Jurkat, Clone E6-1 (cell line): ENCODE data around the gene SPATA2L.
"Not testable (repeated sequence)": the region's sequence is repeated elsewhere in the genome, so short reads cannot be mapped to it uniquely, and the experiment has no call there.

Experiments used
- DNase-seq: peaks from one replicate; pipeline ENCODE4 v3.0.0-alpha.2; 2011; ENCODE audit warnings: low read depth, low spot score
- H3K4me3 ChIP-seq: 2 replicates; pipeline ENCODE4 v1.5.1; 2011; ENCODE audit warnings: mild to moderate bottlenecking, low read length, control low read depth, moderate library complexity

Gene SPATA2L

DNA sequence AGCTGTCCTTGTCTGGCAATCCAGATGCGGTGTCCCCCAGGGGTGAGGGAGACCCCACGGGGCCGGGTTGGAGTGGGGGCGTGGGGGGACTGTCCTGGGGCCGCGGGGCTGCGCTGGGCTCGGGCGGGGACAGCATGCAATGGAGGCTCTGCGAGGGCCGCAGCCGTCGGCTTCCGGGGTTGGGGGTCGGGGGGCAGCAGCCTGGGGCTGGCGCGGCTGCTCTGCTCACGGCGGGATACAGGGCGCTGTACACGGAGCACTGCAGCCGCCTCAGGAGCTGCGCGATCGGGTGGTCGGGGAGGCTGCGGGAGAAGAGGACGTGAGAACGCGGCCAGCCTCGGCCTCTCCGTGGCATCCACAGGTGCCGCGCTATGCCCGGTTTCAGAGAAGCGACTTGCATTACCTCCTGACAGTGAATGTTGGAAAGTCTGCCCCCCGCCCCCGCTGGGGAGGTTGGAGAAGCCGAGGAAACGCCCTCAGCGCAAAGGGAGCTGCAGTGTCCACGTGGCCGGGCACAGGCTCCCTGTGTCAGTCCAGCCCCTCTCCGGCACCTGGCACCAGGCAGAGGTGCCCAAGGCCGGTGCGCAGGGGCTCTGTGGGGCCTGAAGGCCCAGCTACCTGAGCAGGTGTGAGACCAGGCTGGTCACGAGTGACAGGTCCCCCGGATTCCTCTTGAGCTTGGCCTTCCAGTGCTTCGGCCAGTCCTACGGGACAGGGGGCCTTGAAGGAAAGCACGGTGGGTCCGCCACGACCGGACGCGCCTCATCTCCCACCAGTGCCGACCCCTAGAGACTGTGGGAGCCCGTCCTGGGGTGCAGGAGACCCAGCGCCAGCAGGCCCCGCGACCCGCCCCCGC is 9.4 kb upstream of the SPATA2L start:
- no peak overlapping the region for H3K4me3 ChIP-seq
- no peak for DNase-seq

DNA sequence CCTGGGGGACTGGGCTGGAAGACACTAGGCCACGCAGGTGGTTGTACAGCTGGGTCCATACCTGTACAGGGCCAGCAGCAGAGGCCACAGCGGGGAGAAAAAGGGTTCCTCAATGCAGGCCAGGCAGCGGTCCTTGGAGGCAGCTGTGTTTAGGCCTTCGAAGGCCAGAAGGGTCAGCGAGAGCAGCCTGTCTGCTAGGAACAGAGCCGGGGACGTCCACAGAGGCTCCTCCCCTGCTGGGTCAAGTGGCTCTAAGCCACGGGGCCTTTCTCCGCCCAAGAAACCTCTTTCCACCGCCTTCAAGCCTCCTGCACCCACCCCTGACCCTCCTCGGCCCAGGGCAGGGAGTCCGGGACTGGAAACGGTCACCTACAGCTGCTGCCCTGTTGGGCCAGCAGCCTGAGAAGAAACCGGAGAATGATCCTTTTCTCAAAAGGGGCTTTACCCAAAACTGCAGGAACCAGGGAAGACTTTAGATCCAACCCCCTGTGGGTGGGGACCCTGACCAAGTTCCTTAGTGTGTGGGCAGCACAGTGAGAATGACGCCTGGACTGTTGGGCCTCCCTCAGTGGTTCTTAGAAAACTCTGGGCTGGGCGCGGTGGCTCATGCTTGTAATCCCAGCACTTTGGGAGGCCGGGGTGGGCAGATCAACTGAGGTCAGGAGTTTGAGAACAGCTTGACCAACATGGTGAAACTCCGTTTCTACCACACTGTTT is 8.4 kb upstream of the SPATA2L start:
- no peak overlapping the region for H3K4me3 ChIP-seq
- no peak for DNase-seq

DNA sequence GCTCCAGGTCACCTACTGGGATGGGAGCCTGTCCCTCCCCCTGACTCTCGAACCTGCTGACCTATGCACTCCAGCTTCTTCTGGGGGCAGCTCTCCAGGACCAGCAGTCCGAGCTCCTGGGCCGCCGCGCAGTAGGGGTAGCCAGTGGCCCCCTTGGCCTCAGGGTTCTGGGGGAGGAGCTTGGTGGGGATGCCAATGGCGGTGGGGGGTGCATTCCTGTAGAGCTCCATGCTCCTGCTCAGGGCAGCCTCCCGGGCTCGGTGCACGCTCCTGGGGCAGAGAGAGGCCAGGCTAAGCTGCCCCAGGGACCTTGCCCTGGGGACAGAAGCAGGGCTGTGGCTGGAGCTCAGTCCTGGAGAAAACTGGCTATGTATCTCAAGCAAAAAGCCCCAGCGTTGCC is 7.7 kb upstream of the SPATA2L start:
- H3K4me3 ChIP-seq = no peak overlapping the region
- DNase-seq = no peak

DNA sequence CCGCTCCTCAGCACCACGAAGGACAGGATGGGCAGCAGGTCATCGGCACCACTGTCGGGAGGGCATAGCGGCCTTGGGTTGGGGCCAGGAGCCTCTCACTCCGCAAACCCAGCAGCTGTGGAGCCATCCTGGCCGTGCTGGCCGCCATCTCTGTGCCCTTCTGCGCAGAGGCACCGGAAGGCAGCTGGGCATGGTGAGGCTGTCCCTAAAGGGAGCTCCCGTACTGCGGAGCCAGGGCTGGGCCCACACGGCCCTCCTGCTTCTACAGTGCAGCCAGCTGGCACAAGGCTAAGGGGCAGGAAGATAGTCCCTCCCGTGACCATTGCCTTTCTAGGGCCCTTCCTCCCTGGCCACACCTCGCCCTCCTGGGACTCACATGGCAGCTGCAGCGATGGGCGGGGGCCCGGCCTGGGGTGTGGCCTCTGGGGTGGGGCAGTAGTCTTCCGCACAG is 7.0 kb upstream of the SPATA2L start:
- no peak overlapping the region for H3K4me3 ChIP-seq
- DNase-seq = no peak

DNA sequence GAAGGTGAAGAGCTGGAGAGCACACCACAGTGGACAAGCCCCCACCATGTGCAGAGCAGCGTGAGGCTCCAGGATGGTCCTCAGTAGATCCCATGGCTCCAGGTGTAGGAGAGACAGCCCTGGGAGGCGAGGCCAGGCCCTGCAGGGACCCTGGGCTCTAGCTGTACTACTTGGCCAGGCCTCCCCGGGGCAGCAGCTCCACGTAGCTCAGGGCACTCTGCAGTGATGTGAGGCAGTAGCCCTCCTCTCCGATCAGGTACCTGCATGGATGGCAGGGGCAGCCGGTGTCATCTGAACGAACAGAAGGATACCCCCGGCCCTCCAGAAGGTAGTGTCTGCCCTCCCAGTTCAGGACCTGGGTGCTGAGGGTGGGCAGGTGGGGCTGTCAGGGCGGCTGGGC is 6.2 kb upstream of the SPATA2L start:
- no peak for DNase-seq
- H3K4me3 ChIP-seq = no peak overlapping the region

DNA sequence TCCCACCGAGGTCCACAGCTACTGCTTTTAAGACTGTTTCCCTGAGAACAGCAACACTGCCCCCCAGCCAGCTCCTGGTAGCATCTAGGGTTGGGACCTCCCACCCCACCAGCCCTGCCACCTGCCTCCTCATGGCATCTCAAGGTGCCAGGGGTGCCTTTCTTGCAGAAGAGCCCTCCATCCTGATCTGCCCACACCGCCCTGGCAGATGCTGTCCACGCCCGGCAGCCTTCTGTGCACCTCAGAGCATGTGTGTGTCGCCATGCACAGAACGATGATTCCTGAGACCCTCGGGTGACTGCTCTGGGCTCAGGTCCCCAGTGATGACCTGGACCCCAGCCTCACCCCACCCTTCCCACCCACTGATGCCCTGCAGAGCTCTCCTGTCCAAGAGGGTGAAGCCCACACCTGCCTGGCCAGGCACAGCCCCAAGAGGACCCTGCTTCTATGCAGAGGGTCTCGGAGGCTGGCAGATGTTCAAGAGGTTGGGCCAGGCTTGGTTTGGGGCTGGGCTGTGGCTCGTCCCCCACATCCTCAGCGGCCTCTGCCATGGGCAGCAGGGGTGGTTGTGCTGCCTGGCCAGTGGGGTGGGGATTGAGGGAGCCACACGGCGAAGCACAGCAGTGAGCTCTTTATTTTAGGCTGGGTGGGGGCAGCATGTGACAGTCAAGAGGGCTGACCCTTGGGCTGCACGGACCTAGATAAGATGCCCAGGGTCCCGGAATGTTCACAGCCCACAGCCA is 5.2 kb upstream of the SPATA2L start:
- DNase-seq = no peak
- H3K4me3 ChIP-seq = no peak overlapping the region

DNA sequence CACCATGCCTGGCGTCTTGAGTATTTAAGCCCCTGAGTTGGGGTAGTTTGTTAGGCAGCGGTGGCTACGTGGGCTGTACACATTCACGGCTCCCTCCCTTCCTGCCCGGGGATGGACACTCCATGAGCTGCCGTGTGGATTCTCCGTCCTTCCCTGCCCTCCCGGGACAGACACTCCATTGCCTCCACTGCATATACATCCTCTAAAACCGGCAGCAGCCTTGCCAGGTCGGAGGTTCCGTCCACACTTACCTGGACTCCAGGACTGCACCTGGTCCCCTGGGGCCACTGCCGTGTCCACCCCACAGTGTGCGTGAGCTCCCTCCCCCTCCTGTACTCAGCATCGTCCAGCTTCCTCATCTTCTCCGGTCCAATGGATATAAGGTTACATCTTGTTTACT is 3.5 kb upstream of the SPATA2L start:
- DNase-seq = no peak
- no peak overlapping the region for H3K4me3 ChIP-seq

DNA sequence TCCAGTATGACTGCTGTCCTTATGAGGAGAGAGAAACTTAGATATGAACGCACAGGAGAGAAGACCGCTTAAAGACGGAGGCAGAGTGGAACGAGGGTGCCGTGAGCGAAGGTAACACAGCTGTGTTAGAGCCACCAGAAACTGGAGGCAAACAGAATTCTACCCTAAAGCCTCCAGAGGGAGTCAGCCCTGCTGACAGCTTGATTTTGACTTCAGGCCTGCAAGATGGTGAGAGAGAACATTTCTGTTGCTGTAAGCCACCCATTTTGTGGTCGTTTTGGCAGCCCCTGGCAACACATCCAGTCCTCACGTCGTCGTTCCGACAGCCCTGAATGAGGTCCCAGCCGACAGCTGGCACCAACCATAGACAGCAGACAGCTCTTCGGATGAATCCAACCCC is 2.8 kb upstream of the SPATA2L start:
- no peak overlapping the region for H3K4me3 ChIP-seq
- no peak for DNase-seq

DNA sequence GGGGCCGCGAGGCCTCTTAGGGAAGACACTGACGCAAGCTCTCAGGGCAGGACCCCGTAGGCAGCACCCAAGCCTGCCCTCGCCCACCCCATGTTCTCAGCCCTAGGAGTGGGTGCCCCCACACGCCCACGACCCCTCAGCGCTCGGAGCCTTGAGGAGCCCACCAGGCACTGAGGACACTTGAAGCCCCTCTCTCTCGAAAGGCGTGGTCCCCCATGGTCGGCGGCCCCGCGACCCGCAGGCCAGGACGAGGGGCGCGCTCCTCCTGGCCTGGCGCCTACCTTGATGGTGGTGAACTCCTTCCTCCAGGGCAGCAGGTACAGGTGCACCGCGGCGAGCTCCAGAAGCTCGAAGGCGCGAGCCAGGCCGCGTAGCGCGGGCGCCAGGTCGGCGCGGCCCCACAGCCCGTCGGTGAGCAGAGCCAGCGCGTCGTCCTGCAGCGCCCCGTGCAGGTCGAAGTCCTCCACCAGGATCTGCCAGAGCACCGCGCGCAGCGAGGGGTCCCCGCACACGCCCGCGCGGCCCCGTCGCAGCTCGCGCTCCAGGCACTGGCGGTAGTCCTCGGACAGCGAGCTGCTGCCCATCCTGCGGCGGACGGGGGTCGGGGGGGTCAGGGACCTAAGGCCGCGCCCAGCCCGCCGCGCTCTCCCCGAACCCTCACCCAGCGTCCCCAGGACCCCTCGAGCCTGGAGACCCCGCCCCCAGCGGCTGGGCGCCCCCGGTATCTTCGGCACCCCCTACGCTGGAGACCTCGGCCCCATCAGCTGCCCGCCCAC is 668 bp downstream of the SPATA2L start:
- H3K4me3 ChIP-seq = peak overlapping the region; percentile 64
- DNase-seq = no peak

DNA sequence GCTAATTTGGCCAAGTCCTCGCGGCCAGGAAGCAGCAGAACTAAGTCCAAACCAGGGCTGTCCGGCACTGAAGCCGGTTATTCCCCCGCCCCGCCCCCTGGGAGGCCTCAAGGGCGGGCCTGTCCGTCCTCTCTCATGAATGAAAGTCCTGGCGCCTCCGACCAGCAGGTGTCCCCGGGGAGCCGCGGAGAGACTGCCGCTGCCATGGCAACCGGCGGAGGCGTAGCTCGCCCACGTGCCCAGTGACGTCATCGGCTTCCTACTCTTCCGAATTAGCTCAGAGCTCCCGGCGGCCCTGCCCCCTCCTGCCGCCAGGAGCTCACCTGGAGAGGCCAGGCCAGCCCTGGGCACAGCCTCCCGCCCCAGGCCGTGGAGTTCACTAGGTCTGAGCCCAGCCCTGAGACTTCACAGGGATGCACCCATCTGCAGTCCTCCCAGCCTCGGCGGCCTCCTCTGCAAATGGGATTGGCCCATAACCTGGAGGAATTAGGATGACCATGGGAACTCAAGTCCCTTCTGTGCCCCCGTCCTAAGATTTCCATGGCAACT is 1.3 kb downstream of the SPATA2L start:
- peak overlapping the region; percentile 64 for H3K4me3 ChIP-seq
- peak; percentile 92 for DNase-seq

DNA sequence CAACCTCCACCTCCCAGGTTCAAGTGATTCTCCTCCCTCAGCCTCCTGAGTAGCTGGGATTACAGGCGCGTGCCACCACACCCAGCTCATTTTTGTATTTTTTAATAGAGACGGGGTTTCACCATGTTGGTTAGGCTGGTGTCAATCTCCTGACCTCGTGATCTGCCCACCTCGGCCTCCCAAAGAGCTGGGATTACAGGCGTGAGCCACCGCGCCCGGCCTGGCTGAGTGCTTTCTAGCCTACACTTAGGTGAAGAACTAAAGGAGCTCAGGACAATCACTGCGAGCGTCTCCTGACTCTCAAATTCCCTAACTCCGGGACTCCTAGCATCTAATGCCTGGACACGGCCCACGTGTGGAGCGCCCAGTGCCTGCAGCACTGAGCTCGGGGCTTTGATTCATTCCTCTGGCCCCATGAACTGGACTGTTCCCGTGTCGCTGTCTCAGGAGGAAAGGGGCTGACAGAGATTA is 1.8 kb downstream of the SPATA2L start:
- DNase-seq, H3K4me3 ChIP-seq: not testable (repeated sequence)

DNA sequence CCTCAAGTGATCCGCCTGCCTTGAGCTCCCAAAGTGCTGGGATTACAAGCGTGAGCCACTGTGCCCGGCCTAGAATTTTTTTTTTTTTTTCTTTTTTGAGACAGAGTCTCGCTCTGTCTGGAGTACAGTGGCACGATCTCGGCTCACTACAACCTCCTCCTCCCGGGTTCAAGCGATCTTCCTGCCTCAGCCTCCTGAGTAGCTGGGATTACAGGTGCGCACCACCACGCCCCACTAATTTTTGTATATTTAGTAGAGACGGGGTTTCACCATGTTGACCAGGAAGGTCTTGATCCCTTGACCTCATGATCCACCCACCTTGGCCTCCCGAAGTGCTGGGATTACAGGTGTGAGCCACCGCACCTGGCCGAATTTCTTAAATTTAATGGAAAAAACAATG is 2.8 kb downstream of the SPATA2L start:
- H3K4me3 ChIP-seq, DNase-seq: not testable (repeated sequence)

DNA sequence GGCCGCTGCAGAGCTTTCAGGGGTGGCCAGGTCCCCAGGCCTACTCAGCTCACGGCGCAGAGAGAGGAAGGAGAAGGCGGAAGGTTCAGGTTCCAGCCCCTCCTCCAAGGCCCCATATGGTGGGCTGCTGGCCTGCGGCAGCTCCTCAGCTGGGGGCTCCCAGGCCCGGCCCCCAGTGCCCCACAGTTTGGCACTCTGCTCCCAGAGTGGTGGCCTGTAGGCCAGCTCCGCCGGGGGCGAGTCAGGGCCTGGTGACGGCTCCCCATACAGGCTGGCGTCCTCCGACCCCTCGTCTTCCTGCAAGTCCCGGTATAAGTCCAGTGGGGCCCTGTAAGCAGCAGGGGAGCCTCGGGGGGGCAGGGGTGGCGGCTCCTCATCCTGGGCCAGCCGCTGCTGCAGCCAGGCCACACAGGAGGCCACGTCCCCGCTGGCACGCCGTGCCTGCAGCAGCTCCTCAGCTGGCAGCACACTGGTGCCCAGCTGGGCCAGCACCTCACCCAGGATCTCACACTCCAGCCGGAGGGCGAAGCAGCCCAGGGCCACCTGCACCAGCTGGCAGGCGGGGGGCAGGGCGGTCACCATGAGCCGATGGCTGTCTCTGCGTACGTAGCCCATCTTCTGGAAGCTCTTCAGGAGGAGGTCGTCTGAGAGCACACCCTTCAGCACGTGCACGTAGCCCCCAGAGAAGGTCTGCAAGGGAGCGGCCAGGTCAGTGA is 3.7 kb downstream of the SPATA2L start:
- H3K4me3 ChIP-seq = no peak overlapping the region
- no peak for DNase-seq

DNA sequence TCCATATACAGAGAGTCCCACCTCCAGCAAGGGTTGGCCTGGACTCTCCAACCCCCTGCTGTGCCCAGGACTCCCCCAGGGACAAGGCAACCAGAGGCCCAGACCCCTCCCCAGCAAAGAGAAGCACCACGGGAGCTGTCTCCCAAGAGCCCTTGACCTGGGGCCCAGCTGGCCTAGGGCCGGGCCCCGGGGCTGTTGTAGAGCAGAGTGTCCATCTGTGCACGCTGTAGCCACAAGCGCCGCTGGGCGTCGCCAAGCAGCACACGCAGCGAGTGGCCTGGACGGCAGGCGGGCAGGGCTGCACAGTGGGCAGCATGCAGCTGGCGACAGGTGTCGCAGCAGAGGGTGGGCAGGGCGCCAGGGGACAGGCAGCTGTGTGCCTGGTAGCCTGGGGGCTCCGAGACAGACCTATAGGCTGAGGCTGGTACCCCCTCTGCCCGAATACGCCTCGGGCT is 4.3 kb downstream of the SPATA2L start:
- no peak overlapping the region for H3K4me3 ChIP-seq

DNA sequence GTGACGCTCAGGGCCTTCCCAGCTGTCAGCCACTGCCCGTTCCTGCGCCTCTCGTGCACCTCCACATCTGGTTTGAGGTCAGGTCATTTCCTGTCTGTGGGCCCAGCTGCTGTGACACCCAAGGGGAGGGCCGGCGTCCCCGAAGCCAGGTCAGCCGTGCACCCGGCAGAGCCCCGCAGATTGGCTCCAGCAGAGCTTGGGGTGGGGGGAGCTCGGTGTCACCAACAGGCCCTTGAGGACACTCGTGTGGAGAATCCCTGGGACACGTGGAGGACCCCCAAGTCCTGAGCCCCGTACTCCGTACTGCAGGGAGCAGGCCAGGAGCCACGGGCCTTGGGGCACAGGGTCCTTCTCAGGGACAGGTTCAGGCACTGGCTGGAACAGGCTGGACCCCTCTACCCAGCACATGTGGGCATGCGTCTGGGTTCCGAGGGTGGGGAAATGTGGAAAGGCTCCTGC is 4.8 kb downstream of the SPATA2L start:
- no peak overlapping the region for H3K4me3 ChIP-seq
- no peak for DNase-seq

More for the DNA sequence above, 4.3 kb downstream of the SPATA2L start:
- DNase-seq = no peak

DNA sequence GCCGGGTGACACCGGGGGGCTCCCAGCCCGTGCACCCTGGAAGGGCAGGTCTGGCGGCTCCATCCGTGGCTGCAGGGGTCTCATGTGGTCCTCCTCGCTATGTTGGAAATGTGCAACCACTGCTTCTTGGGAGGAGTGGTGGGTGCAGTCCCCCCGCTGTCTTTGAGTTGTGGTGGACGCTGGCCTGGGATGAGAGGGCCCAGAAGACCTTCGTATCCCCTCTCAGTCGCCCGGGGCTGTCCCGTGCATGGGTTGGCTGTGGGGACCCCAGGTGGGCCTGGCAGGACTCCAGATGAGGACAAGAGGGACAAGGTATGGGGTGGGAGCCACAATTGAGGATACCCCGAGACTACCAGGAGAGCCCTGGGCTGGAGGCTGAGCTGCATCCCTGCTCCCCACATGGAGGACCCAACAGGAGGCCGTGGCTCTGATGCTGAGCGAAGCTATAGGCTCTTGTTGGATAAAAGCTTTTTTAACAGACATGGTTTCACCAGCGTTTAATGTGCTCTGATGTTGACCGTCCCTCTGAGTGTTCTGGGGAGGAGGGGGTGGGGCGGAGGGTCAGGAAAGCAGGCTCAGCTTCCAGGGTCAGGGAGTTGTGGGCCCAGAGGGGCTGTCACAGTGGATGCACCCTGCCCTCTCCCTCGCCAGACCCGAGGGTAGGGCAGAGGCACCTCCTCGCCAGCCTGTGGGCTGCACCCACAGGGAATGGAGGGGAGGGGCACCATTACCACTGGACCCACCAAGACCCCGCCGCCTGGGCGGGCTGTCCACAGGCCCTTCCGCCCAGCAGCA is 5.4 kb downstream of the SPATA2L start:
- no peak for DNase-seq
- H3K4me3 ChIP-seq = no peak overlapping the region
